Measurements from ENCODE around the gene BSDC1. TPM values are rescaled to one million over a fixed set of nuclear protein-coding genes. Genes with fewer than 3 reads are reported as not detected.
A peak's percentile ranks its signal among the peaks of the same experiment; 100 is the strongest.

Gene BSDC1
- total RNA-seq, 1 donor from 2014 or later, result 56.1 TPM

- Histone ChIP-seq H3K9me3 (no peaks in the 10 kb centered on the region), H3K4me1 (peaks cover 10 to 13% of the 10 kb centered on the region in 2 donors), H3K36me3 (peaks cover 15 to 16% of the 10 kb centered on the region in 2 donors), H3K27ac (peak within 1 kb of the TSS in 1 of 2 donors; percentile 35), H3K27me3 (no peaks in the 10 kb centered on the region), H3K4me3 (peak within 1 kb of the TSS; percentile 78 to 97)
- intact Hi-C loops (cut with DNase I), result loop anchor here (1.0 kb wide), 1 partner anchor 15 kb away; no protein-coding TSS in a partner anchor
- peak in 1 of 2 donors; percentile 84 for DNase-seq (ENCODE audit: low spot score in 2 of 2)
- TF ChIP-seq, protein P1, sequence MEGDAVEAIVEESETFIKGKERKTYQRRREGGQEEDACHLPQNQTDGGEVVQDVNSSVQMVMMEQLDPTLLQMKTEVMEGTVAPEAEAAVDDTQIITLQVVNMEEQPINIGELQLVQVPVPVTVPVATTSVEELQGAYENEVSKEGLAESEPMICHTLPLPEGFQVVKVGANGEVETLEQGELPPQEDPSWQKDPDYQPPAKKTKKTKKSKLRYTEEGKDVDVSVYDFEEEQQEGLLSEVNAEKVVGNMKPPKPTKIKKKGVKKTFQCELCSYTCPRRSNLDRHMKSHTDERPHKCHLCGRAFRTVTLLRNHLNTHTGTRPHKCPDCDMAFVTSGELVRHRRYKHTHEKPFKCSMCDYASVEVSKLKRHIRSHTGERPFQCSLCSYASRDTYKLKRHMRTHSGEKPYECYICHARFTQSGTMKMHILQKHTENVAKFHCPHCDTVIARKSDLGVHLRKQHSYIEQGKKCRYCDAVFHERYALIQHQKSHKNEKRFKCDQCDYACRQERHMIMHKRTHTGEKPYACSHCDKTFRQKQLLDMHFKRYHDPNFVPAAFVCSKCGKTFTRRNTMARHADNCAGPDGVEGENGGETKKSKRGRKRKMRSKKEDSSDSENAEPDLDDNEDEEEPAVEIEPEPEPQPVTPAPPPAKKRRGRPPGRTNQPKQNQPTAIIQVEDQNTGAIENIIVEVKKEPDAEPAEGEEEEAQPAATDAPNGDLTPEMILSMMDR (IDR thresholded peaks at IDR 0.05), result no peak
Measured at GRCh38 chr1:32335790-32336590, 58.3 kb downstream of the BSDC1 start, which contains the start of gene MARCKSL1. MARCKSL1 (minus strand) TSS chr1:32336233; CDS start chr1:32336033, 200 bp downstream.

DNA sequence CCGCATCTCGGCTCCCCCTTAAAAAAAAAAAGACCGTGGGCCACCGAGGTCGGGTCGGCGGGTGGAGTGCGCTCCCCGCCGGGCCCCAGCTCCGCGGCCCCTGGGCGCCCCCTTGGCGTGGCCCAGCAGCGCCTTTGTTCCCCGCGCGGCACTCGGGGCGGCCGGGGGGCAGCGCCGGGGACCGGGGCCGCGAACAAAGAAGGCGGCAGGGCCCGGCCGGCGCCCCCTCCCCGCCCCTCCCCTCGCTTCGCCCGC lies 58.8 kb downstream of the BSDC1 start:
- no peak overlapping the region for H3K27ac ChIP-seq
- H3K4me3 ChIP-seq, result peak overlapping the region; percentile 78 to 97
- DNase-seq (ENCODE audit: low spot score in 2 of 2), result no peak
- no peaks in the 10 kb centered on the region for H3K9me3 ChIP-seq
- peaks cover 16 to 21% of the 10 kb centered on the region in 2 donors for H3K36me3 ChIP-seq
- H3K4me1 ChIP-seq, result peaks cover 10 to 13% of the 10 kb centered on the region in 2 donors
- H3K27me3 ChIP-seq, result no peaks in the 10 kb centered on the region
- intact Hi-C loops (cut with DNase I), result no loop called here
- TF ChIP-seq, protein P1 (IDR thresholded peaks at IDR 0.05), result no peak

DNA sequence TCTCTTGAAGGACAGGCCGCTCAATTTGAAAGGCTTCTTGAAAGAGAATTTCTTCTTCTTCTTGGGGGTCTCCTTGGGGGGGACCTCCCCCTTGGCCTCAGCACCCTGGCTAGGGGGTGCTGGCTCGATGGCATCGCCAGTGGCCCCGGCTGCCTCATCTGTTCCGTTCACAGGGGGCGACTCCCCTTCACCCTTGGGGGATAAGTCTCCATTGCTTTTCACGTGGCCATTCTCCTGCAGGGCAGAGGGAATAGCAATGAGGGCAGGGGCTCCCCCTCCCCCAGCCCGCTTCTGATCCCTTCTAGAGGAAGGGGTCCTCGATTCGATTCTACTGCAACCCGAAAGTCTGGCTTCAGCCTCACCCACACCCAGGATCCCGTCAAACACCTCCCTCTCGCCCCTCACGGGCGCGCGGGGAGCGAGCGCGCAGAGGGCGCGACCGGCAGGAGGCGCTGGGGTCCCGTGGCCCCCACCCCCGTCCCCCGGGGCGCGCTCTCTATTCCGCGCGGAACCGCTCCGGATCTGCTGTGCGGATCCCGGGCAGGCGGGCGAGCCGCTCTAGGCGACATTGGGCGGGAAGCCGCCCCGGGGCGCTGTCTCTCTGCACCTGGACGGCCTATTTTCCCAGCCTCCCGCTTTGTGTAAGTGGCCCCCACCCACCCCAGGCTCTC lies 59.2 kb downstream of the BSDC1 start:
- TF ChIP-seq, protein P1 (IDR thresholded peaks at IDR 0.05), result peak; percentile 64 to 76 (median 76)
- intact Hi-C loops (cut with DNase I), result no loop called here
- Histone ChIP-seq H3K4me1 (peaks cover 10 to 13% of the 10 kb centered on the region in 2 donors), H3K36me3 (peaks cover 16 to 26% of the 10 kb centered on the region in 2 donors), H3K4me3 (peak overlapping the region; percentile 78 to 97), H3K27ac (no peak overlapping the region), H3K9me3 (no peaks in the 10 kb centered on the region), H3K27me3 (no peaks in the 10 kb centered on the region)
- no peak for DNase-seq (ENCODE audit: low spot score in 2 of 2)

DNA sequence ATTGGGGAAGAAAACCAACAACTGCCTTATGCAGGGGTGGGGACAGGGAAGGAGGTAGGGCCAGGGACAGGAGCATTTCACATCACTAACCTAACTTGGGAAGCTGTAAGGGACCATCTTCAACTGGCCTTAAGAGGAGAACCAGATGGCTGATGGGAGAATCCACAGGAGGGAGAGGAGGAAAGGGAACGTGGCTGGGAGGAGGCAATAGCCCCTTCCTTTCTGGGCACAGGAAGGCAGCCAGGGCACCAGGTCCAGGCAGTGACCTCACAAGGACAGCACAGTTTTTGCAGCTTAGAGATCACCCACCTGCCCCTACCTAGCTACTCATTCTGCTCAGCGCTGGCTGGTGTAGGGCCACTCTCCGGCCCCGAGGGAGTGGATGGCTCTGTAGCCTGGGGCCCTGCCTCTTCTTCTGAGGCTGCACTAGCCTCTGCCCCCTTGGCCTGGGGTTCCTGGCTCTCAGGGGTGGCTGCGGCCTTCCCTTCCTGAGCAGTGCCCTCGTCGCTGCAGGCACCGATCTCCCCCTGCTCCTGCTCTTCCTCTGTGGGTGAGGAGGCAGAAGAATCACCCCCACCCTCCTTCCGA lies 59.9 kb downstream of the BSDC1 start:
- Histone ChIP-seq H3K27me3 (no peaks in the 10 kb centered on the region), H3K9me3 (no peaks in the 10 kb centered on the region), H3K4me3 (peak overlapping the region; percentile 78 to 97), H3K4me1 (peaks cover 10 to 13% of the 10 kb centered on the region in 2 donors), H3K36me3 (peaks cover 18 to 31% of the 10 kb centered on the region in 2 donors), H3K27ac (no peak overlapping the region)
- TF ChIP-seq, protein P1 (IDR thresholded peaks at IDR 0.05), result no peak
- intact Hi-C loops (cut with DNase I), result no loop called here
- no peak for DNase-seq (ENCODE audit: low spot score in 2 of 2)

DNA sequence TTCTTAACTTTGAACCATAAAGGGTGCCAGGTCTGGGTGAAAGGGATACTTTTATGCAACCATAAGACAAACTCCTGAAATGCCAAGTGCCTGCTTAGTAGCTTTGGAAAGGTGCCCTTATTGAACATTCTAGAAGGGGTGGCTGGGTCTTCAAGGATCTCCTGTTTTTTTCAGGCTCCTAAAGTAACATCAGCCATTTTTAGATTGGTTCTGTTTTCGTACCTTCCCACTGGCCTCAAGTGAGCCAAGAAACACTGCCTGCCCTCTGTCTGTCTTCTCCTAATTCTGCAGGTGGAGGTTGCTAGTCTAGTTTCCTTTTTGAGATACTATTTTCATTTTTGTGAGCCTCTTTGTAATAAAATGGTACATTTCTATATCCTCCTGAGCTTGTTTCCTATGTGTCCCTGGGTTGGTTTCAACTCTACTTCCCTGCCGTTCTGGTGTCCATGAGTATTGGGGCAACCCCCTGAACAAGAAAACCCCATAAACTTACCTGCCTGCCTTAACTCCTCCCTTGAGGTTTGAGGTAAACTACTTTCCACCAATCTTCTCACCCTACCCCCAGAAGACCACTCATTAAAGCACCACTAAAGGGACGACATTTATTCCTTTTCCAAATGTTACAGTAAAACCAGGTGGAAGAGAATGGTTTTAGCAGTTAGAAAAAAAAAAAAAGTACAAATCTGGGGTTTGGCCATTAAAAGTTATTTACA lies 60.8 kb downstream of the BSDC1 start:
- peaks cover 27 to 41% of the 10 kb centered on the region in 2 donors for H3K36me3 ChIP-seq
- peaks cover 10 to 13% of the 10 kb centered on the region in 2 donors for H3K4me1 ChIP-seq
- H3K27ac ChIP-seq, result no peak overlapping the region
- TF ChIP-seq, protein P1 (IDR thresholded peaks at IDR 0.05), result no peak
- H3K4me3 ChIP-seq, result no peak overlapping the region
- intact Hi-C loops (cut with DNase I), result no loop called here
- no peaks in the 10 kb centered on the region for H3K9me3 ChIP-seq
- DNase-seq (ENCODE audit: low spot score in 2 of 2), result no peak
- no peaks in the 10 kb centered on the region for H3K27me3 ChIP-seq

Measured in ascending aorta (tissue), 2 donors.